Activated CD4-positive, alpha-beta T cell treated with anti-CD3 and anti-CD28 coated beads, Interleukin-2, Interleukin-4, amounts not matched to agents 100 ng/mL and 50 ng/mL, durations not matched to agents 16 hours and 8 hours (primary cell): ENCODE data around the gene DACH2.
A peak's percentile ranks its signal among the peaks of the same experiment; 100 is the strongest.

Experiments
- DNase-seq: peaks from one replicate; pipeline ENCODE4 v3.0.0-alpha.2; 2020; ENCODE audit warnings: low spot score

DACH2 gene

DNA sequence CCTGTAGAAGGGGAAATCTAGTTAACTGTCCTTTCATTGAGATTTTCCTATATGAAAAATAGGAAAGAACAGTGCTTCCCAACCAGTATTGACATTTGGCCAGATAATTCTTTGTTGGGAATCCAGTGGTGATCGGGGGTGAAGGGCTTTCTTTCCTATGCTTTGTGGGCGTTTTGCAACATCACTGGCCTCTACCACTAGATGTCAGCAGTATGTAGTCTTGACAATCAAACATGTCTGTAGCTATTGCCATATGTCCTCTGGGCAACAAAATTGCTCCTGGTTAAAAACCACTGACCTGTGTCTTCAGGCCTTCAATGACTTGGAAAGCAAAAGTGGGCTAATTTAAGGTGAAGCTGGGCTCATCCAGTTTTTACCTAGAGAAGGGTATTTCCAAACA lies 658.5 kb downstream of the DACH2 start:
- peak; percentile 11 for DNase-seq

DNA sequence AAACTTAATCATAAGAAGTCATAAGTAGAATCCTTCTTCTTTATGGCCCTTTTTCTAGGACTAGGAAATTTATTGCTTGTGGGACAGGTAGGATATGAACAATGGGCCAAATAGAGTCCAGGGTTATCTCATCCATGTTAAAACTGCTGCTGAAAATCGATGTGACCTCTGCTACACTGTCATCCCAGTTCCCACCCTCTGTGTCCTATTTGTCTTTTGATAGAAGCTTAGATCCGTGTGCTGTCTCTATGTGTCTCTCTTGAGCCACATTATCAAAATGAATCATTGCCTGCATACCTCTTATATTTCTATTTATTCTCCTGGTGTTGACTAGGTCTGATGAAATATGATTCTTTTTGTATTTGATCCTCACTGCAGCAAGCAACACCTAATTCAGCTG lies 661.4 kb downstream of the DACH2 start:
- DNase-seq, result no peak

DNA sequence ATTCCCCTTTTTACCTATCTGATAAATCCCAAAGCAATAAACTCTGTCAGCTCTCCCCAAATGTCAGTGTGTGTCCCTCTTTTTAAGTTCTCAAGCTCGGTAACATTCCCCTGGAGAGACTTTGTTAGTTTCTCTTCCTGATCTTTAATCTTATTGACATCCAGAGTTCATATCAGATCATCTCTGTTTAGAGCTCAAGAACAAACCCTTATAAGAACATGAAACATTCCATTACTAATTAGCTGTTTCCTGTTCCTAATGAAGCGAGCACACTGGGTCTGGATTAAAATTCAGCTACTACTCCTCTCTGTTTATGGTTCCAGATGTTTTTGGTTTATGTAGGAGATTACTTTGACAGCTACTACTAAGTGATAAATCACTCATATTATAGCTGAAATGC lies 681.5 kb downstream of the DACH2 start:
- no peak for DNase-seq

DNA sequence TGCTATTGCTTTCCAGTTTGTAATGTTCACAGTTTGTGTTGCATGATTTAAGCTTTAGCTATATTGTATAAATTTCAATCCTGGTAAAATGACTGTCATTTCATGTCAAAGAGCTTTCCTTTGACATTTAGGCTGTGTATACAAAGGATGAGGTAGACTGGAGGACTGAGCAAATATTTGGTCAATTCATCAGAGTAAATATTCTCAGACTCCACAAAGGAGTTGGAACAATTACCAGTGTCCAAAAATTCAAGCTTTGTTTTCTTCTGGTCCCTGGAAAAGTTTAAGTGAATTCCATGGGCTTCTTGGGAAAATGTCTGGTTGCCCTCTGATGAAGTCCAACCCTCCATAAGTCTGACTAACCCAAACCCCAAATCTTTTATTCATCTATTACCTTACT lies 682.4 kb downstream of the DACH2 start:
- DNase-seq, result no peak

DNA sequence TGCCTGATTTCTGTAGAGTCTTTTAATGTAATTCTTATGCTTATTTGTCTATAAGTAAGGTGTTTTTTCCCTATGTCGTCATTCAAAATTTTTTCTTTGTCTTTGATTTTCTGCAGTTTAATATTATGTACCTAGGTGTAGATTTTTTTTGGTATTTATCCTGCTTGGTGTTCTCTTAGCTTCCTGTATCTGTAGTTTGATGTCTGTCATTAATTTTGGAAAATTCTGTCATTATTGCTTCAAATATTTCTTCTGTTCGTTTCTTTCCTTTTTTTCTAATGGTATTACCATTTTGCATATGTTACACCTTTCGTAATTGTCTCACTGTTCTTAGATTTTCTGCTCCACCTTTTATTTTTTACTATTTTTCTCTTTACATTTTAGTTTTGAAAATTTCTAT lies 696.9 kb downstream of the DACH2 start:
- DNase-seq, result no peak
